Measurements from ENCODE around the gene IL17C.

DNA sequence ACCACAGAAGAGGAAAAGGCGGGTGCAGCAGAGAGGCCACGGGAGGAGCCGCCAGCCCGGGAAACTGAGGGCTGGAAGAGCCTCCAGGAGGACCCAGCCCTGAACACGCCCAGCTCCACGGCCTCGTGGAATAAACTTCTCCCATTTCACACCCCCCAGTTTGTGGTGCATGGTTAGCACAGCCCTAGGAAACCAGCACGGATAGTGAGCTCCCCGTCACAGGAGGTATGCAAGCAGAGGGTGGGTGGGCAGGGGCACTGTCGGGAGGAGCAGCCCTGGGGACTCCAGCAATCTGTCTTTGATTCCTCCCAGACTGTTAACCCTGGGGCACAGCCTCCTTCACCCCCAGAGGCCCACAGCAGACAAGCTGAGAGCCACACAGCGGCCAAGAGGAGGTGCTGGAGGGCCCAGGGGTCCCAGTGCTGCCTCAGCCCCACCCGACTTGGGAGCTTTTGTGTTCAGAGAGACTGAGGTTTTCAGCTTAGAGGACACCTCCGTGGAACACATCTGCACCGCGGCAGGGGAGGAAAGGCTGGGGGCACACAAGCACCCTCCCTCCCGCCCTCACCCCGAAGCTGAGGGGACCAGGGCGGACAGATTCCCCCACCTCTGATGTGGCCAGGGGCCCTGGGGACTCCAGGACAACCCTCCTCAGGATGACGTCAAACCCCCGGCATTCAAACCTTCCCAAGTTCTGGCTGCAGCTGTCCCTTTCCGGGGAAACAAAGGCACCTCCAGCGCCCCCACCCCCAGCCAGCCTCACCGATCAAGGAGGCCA lies 1.7 kb upstream of the IL17C start:
- no peak for TF ChIP-seq CTCF (IDR thresholded peaks at IDR 0.05)
- no peak for TF ChIP-seq POLR2A (IDR thresholded peaks at IDR 0.05)

All from uterus (tissue), 2 donors.